Measurements from ENCODE around the gene DLGAP1. TPM values are rescaled to one million over a fixed set of nuclear protein-coding genes. Genes with fewer than 3 reads are reported as not detected.

The DLGAP1 gene
- total RNA-seq, 1 experiment from 2014 or later, result not detected

- POLR2A ChIA-PET, result no interaction called here
- no peaks in the 10 kb centered on the region for H3K36me3 Mint-ChIP-seq (ENCODE audit: insufficient read depth, unreplicated experiment)
These were observed 503.1 kb downstream of the DLGAP1 start for GRCh38 chr18:3952031-3952430.

GRCh38 chr18:3950668-3951404 is 504.3 kb downstream of the DLGAP1 start:
- no peak for DNase-seq (ENCODE audit: unreplicated experiment)
- H3K27me3 Mint-ChIP-seq (ENCODE audit: insufficient read depth, unreplicated experiment), result no peaks in the 10 kb centered on the region
- no peak for TF ChIP-seq CTCF (IDR thresholded peaks at IDR 0.05; ENCODE audit: unreplicated experiment)
- no TSS peak for BruUV-seq (replicated peaks)
- ChIA-PET CTCF (no interaction called here), POLR2A (interaction anchor here (1.4 kb wide), 1 partner anchor 29 kb away, joined by 3 read pairs; no protein-coding TSS in a partner anchor)
- no peak overlapping the region for H3K4me3 Mint-ChIP-seq (ENCODE audit: unreplicated experiment)
- no peaks in the 10 kb centered on the region for H3K4me1 Mint-ChIP-seq (ENCODE audit: insufficient read depth, unreplicated experiment)
- no peaks in the 10 kb centered on the region for H3K36me3 Mint-ChIP-seq (ENCODE audit: insufficient read depth, unreplicated experiment)
- intact Hi-C loops (cut with micrococcal nuclease), result no loop called here
- no peaks in the 10 kb centered on the region for H3K9me3 Mint-ChIP-seq (ENCODE audit: unreplicated experiment)
- H3K27ac Mint-ChIP-seq (ENCODE audit: low read depth, unreplicated experiment), result no peak overlapping the region

More at GRCh38 chr18:3952031-3952430, 503.1 kb downstream of the DLGAP1 start:
- Mint-ChIP-seq H3K4me1 (ENCODE audit: insufficient read depth, unreplicated experiment) (no peaks in the 10 kb centered on the region), H3K27me3 (ENCODE audit: insufficient read depth, unreplicated experiment) (no peaks in the 10 kb centered on the region), H3K27ac (ENCODE audit: low read depth, unreplicated experiment) (no peak overlapping the region), H3K4me3 (ENCODE audit: unreplicated experiment) (no peak overlapping the region), H3K9me3 (ENCODE audit: unreplicated experiment) (no peaks in the 10 kb centered on the region)
- CTCF ChIA-PET, result interaction anchor here (0.5 to 0.7 kb wide), 2 partner anchors 1004 to 1930 kb away, joined by 3 to 4 read pairs; no protein-coding TSS in a partner anchor
- intact Hi-C loops (cut with micrococcal nuclease), result no loop called here
- TF ChIP-seq CTCF (IDR thresholded peaks at IDR 0.05; ENCODE audit: unreplicated experiment), result no peak
- no TSS peak for BruUV-seq (replicated peaks)
- no peak for DNase-seq (ENCODE audit: unreplicated experiment)

- DNase-seq (ENCODE audit: unreplicated experiment), result no peak
- no peak overlapping the region for H3K27ac Mint-ChIP-seq (ENCODE audit: low read depth, unreplicated experiment)
- no peaks in the 10 kb centered on the region for H3K4me1 Mint-ChIP-seq (ENCODE audit: insufficient read depth, unreplicated experiment)
- H3K36me3 Mint-ChIP-seq (ENCODE audit: insufficient read depth, unreplicated experiment), result no peaks in the 10 kb centered on the region
- no TSS peak for BruUV-seq (replicated peaks)
- H3K27me3 Mint-ChIP-seq (ENCODE audit: insufficient read depth, unreplicated experiment), result no peaks in the 10 kb centered on the region
- ChIA-PET POLR2A (no interaction called here), CTCF (no interaction called here)
- intact Hi-C loops (cut with micrococcal nuclease), result no loop called here
- TF ChIP-seq CTCF (IDR thresholded peaks at IDR 0.05; ENCODE audit: unreplicated experiment), result no peak
- H3K4me3 Mint-ChIP-seq (ENCODE audit: unreplicated experiment), result no peak overlapping the region
- no peaks in the 10 kb centered on the region for H3K9me3 Mint-ChIP-seq (ENCODE audit: unreplicated experiment)
These were observed 506.1 kb downstream of the DLGAP1 start for GRCh38 chr18:3948958-3949357.

- CTCF ChIA-PET, result interaction anchor here (1.1 kb wide), 1 partner anchor 176 kb away, joined by 3 read pairs; no protein-coding TSS in a partner anchor
- H3K9me3 Mint-ChIP-seq (ENCODE audit: unreplicated experiment), result no peaks in the 10 kb centered on the region
- H3K36me3 Mint-ChIP-seq (ENCODE audit: insufficient read depth, unreplicated experiment), result no peaks in the 10 kb centered on the region
- DNase-seq (ENCODE audit: unreplicated experiment), result no peak
- H3K4me1 Mint-ChIP-seq (ENCODE audit: insufficient read depth, unreplicated experiment), result no peaks in the 10 kb centered on the region
- no peak for TF ChIP-seq CTCF (IDR thresholded peaks at IDR 0.05; ENCODE audit: unreplicated experiment)
- H3K27ac Mint-ChIP-seq (ENCODE audit: low read depth, unreplicated experiment), result no peak overlapping the region
- POLR2A ChIA-PET, result no interaction called here
- no peak overlapping the region for H3K4me3 Mint-ChIP-seq (ENCODE audit: unreplicated experiment)
- BruUV-seq (replicated peaks), result no TSS peak
- intact Hi-C loops (cut with micrococcal nuclease), result no loop called here
- H3K27me3 Mint-ChIP-seq (ENCODE audit: insufficient read depth, unreplicated experiment), result no peaks in the 10 kb centered on the region
These were observed 507.7 kb downstream of the DLGAP1 start for GRCh38 chr18:3947383-3947782.
